SK-N-SH (cell line): ENCODE data around the gene IGF2BP3.

ENCODE experiments used
- CTCF ChIP-seq: fragments of 200-600 bp; sonication (generic); IDR thresholded peaks from 2 replicates; pipeline ENCODE4 v1.6.1; 2017; ENCODE audit warnings: antibody characterized with exemption, mild to moderate bottlenecking, moderate library complexity
- EP300 ChIP-seq, 2 experiments: IDR thresholded peaks; 2 replicates each; pipeline versions ENCODE4 v1.4.0 to v1.6.1; 2012; ENCODE audit warnings: borderline replicate concordance in 1 of 2, low read depth in 1 of 2, low read length in 1 of 2
- FOXM1 ChIP-seq: IDR thresholded peaks from 2 replicates; pipeline ENCODE4 v1.4.0; 2012; ENCODE audit warnings: low read depth, mild to moderate bottlenecking
- IRF3 ChIP-seq: fragments of 150-350 bp; IDR thresholded peaks from 2 replicates; pipeline ENCODE4 v1.6.1; 2016; ENCODE audit warnings: mild to moderate bottlenecking, low read depth, low read length
- JUND ChIP-seq: IDR thresholded peaks from 2 replicates; pipeline ENCODE4 v1.4.0; 2012
- MXI1 ChIP-seq: IDR thresholded peaks from 2 replicates; pipeline ENCODE4 v1.6.1; 2012; ENCODE audit warnings: mild to moderate bottlenecking, low read depth, low read length, improper control_type of control experiment
- POLR2AphosphoS5 ChIP-seq: IDR thresholded peaks from 2 replicates; pipeline ENCODE4 v1.6.1; 2012; ENCODE audit warnings: low read depth, low read length
- RAD21 ChIP-seq: IDR thresholded peaks from 2 replicates; pipeline ENCODE4 v1.6.1; 2012; ENCODE audit warnings: mild to moderate bottlenecking, low read length
- REST ChIP-seq: IDR thresholded peaks from 2 replicates; pipeline ENCODE4 v1.6.1; 2012; ENCODE audit warnings: mild to moderate bottlenecking, low read depth, low read length, moderate library complexity
- RFX5 ChIP-seq: IDR thresholded peaks from 2 replicates; pipeline ENCODE4 v1.6.1; 2012; ENCODE audit warnings: mild to moderate bottlenecking, improper control_type of control experiment, low read length
- TAF1 ChIP-seq: IDR thresholded peaks from 2 replicates; pipeline ENCODE4 v1.6.1; 2012; ENCODE audit warnings: low read depth, mild to moderate bottlenecking, low read length, moderate library complexity, borderline replicate concordance
- TEAD4 ChIP-seq: IDR thresholded peaks from 2 replicates; pipeline ENCODE4 v1.4.0; 2012; ENCODE audit warnings: mild to moderate bottlenecking, borderline replicate concordance; ENCODE audit not compliant: insufficient read depth
- USF2 ChIP-seq: fragments of 150-350 bp; IDR thresholded peaks from 2 replicates; pipeline ENCODE4 v1.6.1; 2017; ENCODE audit warnings: antibody characterized with exemption, low read length, low read depth, borderline replicate concordance

DNA sequence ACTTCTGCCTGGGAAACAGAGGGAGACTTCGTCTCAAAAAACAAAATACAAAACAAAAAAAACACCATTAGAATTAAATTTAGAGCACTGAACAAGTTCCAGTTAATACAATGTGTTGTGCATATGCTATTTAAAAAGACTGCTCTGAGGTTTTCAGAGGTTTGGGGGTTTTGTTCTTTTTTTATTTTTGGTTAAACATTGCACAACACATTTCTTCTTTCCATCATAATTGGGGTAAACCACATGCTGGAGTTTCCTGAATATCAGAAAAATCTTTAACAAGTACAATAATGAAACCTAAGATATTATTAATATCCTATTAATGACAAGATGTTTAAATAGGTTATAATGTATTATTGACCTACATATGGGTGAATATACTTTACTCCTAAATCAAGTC, 26.3 kb downstream of the IGF2BP3 start:
- no peak for TF ChIP-seq RAD21
- no peak for TF ChIP-seq CTCF
- TF ChIP-seq TAF1 = no peak
- TF ChIP-seq IRF3 = no peak
- TF ChIP-seq FOXM1 = no peak
- TF ChIP-seq MXI1 = no peak
- no peak for TF ChIP-seq USF2
- no peak for TF ChIP-seq EP300 (IDR thresholded peaks at IDR 0.05; ENCODE audit: borderline replicate concordance in 1 of 2, low read depth in 1 of 2, low read length in 1 of 2)
- TF ChIP-seq TEAD4 = no peak
- TF ChIP-seq RFX5 = no peak
- no peak for TF ChIP-seq REST
- no peak for TF ChIP-seq JUND
- TF ChIP-seq POLR2AphosphoS5 = no peak
